Measurements from ENCODE around the gene ADK. TPM values are rescaled to one million over a fixed set of nuclear protein-coding genes. Genes with fewer than 3 reads are reported as not detected.

Gene ADK
- total RNA-seq, 1 donor from 2014 or later, result 53.7 TPM

- Histone ChIP-seq H3K27me3 (ENCODE audit: control insufficient read depth, insufficient read depth, low read length) (no peaks in the 10 kb centered on the region), H3K36me3 (ENCODE audit: control insufficient read depth, insufficient read depth, low read length) (no peaks in the 10 kb centered on the region), H3K4me3 (ENCODE audit: low read depth, low read length) (no peak overlapping the region)
- FAIRE-seq (no peak), DNase-seq (ENCODE audit: low read depth) (no peak)
- no peak for TF ChIP-seq CTCF (IDR thresholded peaks at IDR 0.05; ENCODE audit: insufficient read depth, low read length, severe bottlenecking)
These were observed 229.8 kb downstream of the ADK start for GRCh38 chr10:74380795-74381194.

GRCh38 chr10:74381291-74381853 is 230.4 kb downstream of the ADK start:
- no peak for DNase-seq (ENCODE audit: low read depth)
- Histone ChIP-seq H3K4me3 (ENCODE audit: low read depth, low read length) (no peak overlapping the region), H3K36me3 (ENCODE audit: control insufficient read depth, insufficient read depth, low read length) (no peaks in the 10 kb centered on the region), H3K27me3 (ENCODE audit: control insufficient read depth, insufficient read depth, low read length) (no peaks in the 10 kb centered on the region)
- FAIRE-seq, result no peak
- TF ChIP-seq CTCF (IDR thresholded peaks at IDR 0.05; ENCODE audit: insufficient read depth, low read length, severe bottlenecking), result no peak

GRCh38 chr10:74382663-74383062 is 231.6 kb downstream of the ADK start:
- FAIRE-seq (no peak), DNase-seq (ENCODE audit: low read depth) (no peak)
- no peaks in the 10 kb centered on the region for H3K27me3 ChIP-seq (ENCODE audit: control insufficient read depth, insufficient read depth, low read length)
- H3K36me3 ChIP-seq (ENCODE audit: control insufficient read depth, insufficient read depth, low read length), result no peaks in the 10 kb centered on the region
- TF ChIP-seq CTCF (IDR thresholded peaks at IDR 0.05; ENCODE audit: insufficient read depth, low read length, severe bottlenecking), result no peak
- no peak overlapping the region for H3K4me3 ChIP-seq (ENCODE audit: low read depth, low read length)

GRCh38 chr10:74383642-74384041 is 232.6 kb downstream of the ADK start:
- FAIRE-seq (no peak), DNase-seq (ENCODE audit: low read depth) (no peak)
- H3K27me3 ChIP-seq (ENCODE audit: control insufficient read depth, insufficient read depth, low read length), result no peaks in the 10 kb centered on the region
- H3K36me3 ChIP-seq (ENCODE audit: control insufficient read depth, insufficient read depth, low read length), result no peaks in the 10 kb centered on the region
- TF ChIP-seq CTCF (IDR thresholded peaks at IDR 0.05; ENCODE audit: insufficient read depth, low read length, severe bottlenecking), result no peak
- H3K4me3 ChIP-seq (ENCODE audit: low read depth, low read length), result no peak overlapping the region

- FAIRE-seq (no peak), DNase-seq (ENCODE audit: low read depth) (no peak)
- TF ChIP-seq CTCF (IDR thresholded peaks at IDR 0.05; ENCODE audit: insufficient read depth, low read length, severe bottlenecking), result no peak
- Histone ChIP-seq H3K27me3 (ENCODE audit: control insufficient read depth, insufficient read depth, low read length) (no peaks in the 10 kb centered on the region), H3K36me3 (ENCODE audit: control insufficient read depth, insufficient read depth, low read length) (no peaks in the 10 kb centered on the region), H3K4me3 (ENCODE audit: low read depth, low read length) (no peak overlapping the region)
These were observed 233.7 kb downstream of the ADK start for GRCh38 chr10:74384615-74385183.

GRCh38 chr10:74388801-74389200 is 237.8 kb downstream of the ADK start:
- Histone ChIP-seq H3K36me3 (ENCODE audit: control insufficient read depth, insufficient read depth, low read length) (no peaks in the 10 kb centered on the region), H3K4me3 (ENCODE audit: low read depth, low read length) (no peak overlapping the region), H3K27me3 (ENCODE audit: control insufficient read depth, insufficient read depth, low read length) (no peaks in the 10 kb centered on the region)
- FAIRE-seq, result no peak
- peak; percentile 4 for DNase-seq (ENCODE audit: low read depth)
- no peak for TF ChIP-seq CTCF (IDR thresholded peaks at IDR 0.05; ENCODE audit: insufficient read depth, low read length, severe bottlenecking)

Data from bronchial epithelial cell (primary cell).